ENCODE measurements around the gene ENDOG.
A peak's percentile ranks its signal among the peaks of the same experiment; 100 is the strongest.
"Not testable (repeated sequence)": the region's sequence is repeated elsewhere in the genome, so short reads cannot be mapped to it uniquely, and the experiment has no call there.

ENDOG gene

DNA sequence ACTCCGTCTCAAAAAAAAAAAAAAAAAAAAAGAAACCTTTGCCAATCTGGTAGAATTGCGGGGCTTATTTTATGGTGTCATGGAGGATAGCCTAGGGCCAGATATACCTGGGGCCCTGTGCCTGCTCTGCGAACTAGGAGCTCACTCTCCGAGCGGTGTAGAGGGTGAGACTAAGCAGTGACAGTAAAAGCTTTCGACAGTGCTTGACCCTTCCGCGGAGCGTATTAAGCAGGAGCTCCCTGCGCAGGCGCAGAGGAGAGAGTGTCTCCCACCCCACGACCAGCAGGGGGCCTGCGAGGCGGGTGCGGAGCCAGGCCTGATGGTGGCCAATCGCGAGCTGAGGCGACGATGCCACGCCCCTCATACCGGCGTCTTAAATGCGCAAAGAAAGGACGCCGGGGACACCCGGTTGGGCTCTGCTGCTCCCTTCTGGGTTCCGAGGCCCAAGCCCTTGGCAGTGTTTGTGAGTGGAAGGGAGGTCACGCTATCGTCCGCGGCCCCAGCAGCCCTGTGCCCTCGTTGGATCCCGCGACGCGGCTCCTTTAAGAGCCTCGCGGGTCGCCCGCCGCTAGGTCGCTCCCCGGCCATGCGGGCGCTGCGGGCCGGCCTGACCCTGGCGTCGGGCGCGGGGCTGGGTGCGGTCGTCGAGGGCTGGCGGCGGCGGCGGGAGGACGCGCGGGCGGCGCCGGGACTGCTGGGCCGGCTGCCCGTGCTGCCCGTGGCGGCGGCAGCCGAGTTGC, at the start of gene ENDOG:
Gene ENDOG, plus strand, starts transcription at position 402 of the 740 bp plus-strand sequence. Its CDS starts 185 bp downstream, at position 587.
- peak; percentile 93 to 97 (median 94) for DNase-seq

DNA sequence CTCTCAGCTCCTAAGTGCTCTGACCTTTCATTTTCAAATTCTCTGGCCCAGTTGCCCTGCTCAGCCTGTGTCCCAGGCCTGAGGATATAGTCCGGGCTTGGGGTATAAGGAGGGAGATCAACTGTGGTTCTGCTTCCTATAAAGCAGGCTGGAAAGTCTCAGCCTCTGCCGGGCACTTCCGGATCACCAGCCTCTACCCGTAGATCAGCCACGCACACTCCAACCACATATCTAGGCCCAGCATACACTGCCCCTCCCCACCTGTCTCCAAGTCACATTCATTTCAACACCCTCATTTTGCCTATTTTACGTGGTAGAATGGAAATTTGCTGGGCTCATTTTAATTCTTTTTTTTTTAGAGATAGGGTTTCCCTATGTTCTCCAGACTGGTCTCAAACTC, 49.7 kb upstream of the ENDOG start:
- no peak for DNase-seq

DNA sequence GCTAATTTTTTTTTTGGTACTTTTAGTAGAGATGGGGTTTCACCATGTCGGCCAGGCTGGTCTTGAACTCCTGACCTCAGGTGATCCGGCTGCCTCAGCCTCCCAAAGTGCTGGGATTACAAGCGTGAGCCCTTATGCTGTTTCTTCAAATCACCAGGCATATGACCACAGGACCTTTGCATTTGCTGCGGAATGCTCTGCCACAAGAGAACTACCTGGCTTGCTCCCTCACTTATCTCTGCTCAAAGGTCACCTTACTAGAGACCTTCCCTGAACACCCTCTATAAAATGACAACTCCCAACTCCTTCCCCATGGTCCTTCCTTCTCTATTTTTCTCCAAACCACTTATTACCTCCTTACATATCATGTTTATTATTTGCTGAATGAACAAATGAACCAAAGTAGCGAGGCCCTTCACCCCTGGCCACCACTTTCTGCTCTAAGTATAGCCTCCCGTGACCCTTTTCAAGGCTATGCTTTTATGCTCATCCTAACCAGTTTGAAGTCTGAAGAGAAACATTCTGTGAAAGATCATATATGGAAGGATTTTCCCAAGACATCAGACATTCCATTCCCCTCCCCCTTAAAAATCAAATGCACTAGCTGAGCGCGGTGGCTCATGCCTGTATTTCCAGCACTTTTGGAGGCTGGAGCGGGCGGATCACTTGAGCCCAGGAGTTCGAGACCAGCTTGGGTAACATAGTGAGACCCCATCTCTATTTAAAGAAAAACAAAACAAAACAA, 47.8 kb upstream of the ENDOG start:
- no peak for DNase-seq

DNA sequence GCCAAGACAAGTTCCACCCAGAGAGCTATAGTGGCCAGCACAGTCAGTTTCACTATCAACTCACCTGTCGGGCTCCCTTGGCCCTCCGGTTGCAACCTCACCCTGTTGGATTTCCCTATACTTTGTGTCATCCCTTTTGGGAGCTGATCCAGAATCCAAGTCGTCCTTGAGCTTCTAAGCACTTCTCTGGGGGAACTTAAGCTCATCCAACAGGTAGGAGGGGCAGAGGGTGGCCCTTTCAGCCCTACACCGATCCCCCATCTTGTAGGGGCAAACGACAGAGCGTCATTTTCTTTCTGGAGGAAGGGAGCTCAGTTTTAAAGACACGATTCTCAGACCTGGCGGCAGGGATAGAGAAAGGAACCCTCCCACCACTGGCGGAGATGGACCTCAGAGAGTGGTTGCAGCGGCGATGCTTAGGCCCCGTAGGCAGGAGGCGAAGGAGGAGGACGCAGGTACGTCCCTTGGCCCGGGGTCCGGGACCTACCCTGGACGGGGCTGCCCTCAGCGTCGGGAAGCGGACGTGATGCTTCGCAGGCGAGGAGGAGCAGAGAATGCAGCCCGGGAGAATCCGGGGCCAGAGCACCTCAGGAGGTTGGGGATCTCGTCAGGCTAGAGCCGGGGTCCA, 47.1 kb upstream of the ENDOG start:
- DNase-seq = no peak

DNA sequence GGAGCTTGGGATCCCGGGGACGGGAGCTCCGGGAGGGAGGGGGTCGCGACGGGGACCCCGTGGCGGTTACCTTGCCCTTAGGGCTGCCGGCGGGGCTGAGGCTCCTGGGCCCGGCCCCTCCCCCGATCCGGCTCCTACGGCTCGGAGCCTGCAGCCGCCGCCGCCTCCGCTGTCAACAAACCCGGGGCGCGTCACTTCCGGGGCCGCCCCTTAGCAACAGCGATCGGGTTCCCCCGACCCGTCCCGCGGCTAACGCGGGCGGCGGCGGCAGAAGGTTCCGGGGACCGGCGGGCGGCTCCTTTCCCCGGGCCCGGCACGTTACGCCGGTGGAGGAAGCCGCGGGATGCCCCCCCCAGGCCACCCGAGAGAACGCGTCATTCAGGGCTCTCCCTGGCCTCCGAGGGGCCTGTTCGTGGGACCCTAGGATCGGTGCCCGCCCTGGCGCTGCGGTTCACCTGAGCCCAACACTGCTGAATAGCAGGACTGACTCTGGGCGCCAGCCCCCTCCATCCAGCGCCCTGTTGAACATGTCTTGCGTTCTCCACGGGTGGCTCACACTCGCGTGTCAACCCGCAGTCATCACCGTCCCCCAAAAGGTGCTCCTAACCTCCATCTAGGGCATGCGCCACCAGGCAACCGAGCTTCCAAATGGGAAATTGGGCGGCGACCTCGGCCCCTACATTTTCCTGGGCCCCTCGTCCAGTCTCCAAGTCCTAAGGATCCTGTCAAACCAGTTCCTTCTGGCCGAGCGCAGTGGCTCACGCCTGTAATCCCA, 46.4 kb upstream of the ENDOG start, which contains the start of gene ZER1:
Gene ZER1, minus strand, starts transcription at position 183 of the 775 bp plus-strand sequence. CDS start 16,362 bp downstream, outside the sequence.
- DNase-seq = peak; percentile 80 to 94 (median 90)

DNA sequence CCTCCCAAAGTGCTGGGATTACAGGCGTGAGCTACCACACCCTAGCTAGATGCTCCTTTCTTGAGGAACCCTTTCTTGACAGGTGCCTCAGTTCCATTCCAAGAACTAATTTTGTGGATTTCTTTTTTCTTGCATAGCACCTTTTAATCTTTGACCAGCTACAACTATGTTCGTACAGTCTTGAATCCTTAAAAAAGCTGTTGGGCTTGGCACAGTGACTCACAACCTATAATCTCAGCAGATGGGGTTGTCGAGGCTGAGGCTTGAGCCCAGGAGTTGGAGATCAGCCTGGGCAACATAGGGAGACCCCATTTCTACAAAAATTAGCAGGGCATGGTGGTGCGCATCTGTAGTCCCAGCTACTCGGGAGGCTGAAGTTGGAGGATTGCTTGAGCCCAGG, 45.3 kb upstream of the ENDOG start:
- no peak for DNase-seq

DNA sequence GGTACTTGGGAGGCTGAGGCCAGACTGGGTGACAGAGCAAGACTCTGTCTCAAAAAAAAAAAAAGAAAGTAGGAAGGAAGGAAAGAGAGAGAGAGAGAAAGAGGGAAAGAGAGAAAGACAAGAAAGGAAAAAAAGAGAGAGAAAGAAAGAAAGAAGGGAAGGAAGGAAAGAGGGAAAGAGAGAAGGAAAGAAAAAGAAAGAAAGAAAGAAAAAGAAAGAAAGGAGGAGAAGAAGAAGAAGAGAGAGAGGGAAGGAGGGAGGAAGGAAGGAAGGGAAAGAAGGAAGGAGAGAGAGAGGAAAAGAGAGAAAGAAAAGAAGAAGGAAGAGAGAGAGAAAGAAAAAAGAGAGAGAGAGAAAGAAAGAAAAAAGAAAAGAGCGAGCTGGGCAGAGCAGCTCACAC, 43.5 kb upstream of the ENDOG start:
- no peak for DNase-seq

DNA sequence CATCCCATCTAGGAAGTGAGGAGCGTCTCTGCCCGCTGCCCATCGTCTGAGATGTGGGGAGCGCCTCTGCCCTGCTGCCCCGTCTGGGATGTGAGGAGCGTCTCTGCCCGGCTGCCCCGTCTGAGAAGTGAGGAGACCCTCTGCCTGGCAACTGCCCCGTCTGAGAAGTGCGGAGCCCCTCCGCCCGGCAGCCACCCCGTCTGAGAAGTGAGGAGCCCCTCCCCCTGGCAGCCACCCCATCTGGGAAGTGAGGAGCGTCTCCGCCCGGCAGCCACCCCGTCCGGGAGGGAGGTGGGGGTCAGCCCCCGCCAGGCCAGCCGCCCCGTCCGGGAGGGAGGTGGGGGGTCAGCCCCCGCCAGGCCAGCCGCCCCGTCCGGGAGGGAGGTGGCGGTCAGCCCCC, 38.2 kb upstream of the ENDOG start:
- DNase-seq = not testable (repeated sequence)

DNA sequence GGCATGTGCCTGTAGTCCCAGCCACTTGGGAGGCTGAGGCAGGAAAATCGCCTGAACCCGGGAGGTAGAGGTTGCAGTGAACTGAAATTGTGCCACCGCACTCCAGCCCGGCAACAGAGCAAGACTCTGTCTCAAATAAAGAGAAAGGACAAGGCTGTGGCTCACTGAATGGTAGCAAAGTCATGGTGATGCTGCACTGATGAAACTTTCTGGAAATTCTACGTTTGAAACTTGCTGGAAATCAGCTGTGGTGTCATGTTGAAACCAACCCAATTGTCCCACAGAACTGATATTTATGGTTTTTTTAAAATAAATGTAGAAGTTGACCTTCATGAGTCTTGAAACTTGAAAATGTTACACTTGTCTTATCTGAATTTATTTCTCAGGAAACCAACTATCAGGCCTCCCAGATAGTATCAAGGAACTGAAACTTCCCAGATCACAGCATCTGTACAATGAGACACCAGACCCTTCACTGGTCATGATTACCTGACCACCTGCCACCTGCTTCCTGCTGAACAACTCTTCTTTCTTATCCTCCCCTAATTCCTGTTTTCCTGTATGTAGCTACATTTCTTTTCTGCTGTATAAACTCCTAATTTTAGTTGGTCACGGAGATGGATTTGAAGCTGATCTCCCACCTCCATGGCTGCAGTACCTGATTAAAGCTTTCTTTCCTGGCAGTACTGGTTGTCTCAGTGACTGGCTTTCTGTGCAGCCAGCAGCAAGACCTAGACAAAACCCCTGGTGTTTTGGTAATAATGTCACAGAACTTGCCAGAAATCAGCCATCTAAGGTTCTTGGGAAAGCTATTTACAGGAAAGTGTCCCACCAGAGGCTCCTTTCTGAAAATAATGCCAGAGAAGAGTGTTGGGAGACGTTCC, 36.9 kb upstream of the ENDOG start:
- no peak for DNase-seq

DNA sequence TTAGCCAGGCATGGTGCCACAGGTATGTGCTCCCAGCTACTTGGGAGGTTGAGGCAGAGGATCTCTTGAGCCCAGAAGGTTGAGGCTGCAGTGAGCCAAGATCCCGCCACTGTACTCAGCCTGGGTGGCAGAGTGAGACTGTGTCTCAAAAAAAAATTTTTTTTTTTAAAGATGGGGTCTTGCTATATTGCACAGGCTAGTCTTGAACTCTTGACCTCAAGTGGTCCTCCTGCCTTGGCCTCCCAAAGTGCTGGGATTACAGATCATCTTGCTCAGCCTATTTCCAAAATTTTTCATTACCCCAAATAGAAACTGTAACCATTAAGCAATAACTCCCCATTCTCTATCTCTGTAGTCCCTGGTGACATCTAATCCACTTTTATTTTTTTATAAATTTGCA, 35.6 kb upstream of the ENDOG start:
- no peak for DNase-seq

DNA sequence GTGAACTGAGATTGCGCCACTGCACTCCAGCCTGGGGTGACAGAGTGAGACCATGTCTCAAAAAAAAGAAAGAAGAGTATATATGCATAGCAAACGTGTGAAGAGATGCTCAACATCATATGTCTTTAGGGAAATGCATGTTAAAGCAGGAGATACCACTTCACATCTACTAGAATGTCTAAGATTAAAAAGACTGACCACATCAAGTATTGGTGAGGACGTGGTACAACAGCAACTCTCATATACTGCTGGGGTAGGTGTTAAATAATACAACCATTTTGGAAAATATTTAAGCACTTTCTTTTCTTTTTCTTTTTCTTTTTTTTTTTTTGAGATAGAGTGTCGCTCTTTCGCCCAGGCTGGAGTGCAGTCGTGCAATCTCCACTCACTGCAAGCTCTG, 32.9 kb upstream of the ENDOG start:
- no peak for DNase-seq

DNA sequence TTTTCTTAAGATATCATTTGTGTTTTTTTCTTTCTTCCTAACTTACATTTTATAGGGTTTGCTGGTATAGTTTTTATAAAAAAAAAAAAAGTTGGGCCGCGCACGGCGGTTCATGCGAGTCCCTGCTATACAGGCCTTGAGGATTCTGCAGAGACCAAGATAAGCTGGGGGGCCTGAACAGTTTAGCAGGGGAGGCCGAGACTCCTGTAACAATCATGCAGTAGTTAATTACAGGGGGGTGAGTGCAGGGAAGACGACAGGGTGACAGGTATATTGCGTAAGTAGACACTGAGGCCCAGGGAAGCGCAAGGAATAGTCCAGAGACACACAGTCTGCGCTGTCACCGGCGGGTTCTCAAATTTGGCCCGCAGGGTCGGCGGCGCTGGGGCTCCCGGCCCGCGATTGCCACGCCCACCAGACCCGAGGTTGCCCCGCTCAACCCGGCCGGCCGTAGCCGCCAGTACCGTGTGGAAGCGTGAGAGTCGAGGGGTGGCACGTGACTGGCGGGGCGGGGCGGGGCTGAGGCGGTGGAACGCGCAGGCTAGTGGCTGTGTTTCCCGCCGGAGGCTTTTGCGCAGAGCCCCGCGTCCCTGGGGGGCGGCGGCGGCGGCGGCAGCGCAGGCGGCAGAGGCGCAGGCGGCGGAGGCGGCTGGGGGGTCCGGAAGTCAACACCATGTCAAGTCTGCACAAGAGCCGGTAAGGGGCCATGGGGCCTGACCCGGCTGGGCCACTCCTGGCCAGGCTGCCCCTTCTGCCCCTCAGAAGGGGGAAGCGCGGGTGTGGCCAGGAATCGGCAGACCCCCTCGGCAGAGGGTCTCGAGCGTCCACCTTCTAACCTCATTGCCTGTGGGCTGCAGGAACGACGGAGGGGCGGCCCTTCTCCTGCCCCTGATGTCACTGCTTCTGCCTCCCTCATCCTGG, 31.4 kb upstream of the ENDOG start, which contains the start of gene TBC1D13:
Gene TBC1D13, plus strand, starts transcription at position 573 of the 921 bp plus-strand sequence. Its CDS starts 101 bp downstream, at position 674.
- DNase-seq = peak; percentile 72 to 88 (median 77)

DNA sequence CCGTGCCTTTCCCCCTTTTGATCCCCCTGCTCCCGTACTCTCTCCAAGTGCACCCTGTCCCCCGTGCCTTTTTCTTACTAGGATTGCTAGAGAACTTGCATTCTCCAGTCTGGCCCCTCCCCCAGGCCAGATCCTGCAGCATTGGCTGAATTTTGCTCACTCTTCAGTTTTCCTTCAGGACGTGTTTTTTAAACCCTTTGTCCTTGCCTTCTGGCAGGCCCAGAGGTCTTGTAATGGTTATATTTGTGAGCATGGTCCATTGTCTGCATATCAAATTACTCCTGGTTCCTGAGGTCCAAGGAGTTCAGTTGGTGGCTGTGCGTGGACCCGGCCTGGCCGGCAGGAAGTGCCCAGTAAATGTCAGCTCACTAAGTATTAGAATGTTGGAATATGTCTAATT, 30.6 kb upstream of the ENDOG start:
- no peak for DNase-seq

DNA sequence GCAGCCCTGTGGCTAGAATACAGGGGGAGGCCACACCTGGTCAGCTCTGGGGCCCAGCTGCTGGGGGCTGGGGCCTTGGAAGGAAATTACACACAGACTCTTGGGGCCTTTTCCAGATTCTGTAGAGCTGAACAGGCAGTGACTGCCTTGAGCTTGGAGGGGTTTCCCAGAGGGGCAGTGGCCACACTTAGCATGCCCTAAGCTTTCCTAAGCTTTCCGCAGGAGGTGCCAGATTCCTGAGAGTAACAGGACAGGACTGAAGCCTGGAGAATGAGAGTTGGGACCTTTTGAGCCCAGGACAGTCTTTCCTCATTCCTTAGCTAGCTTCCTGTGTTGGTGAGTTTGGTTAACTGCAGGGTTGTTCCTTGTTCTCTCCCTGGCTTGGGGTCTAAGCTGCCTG, 29.9 kb upstream of the ENDOG start:
- no peak for DNase-seq

DNA sequence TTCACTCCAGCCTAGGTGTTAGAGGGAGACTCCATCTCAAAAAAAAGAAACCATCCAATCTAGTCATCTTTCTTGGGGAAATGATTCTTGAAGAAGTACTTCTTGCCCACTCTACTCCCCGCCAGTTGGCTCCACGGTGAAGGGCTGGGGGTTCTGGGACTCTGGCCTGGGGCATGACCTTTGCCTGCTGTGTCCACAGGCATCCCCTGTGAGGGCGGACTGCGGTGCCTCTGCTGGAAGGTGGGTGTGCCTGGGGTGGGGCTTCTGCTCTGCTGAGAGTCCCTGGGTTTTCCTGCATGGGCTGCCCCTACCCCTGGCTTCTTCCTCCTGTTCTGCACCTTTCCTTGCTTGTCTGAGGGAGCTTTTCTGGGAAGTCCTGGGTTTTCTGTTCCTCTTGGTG, 27.8 kb upstream of the ENDOG start:
- DNase-seq = no peak

DNA sequence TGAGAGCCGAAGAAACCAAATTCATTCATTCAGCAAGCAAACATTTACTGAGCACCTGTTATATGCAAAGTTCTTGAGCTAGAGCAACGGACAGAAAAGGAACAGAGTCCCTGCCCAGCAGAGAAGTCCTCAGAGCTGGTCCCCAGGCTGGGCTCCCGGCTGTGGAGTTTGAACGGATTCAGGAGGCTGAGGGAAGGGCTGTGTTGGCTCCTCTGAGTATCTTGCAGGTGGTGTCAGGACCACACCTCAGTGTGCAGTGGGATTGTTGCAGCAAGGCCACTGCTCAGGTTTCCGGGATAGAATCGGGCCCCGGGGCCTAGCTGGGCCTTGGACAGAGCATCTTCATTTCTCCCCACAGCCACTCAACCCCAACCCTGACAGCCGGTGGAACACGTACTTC, 26.2 kb upstream of the ENDOG start:
- DNase-seq = no peak

DNA sequence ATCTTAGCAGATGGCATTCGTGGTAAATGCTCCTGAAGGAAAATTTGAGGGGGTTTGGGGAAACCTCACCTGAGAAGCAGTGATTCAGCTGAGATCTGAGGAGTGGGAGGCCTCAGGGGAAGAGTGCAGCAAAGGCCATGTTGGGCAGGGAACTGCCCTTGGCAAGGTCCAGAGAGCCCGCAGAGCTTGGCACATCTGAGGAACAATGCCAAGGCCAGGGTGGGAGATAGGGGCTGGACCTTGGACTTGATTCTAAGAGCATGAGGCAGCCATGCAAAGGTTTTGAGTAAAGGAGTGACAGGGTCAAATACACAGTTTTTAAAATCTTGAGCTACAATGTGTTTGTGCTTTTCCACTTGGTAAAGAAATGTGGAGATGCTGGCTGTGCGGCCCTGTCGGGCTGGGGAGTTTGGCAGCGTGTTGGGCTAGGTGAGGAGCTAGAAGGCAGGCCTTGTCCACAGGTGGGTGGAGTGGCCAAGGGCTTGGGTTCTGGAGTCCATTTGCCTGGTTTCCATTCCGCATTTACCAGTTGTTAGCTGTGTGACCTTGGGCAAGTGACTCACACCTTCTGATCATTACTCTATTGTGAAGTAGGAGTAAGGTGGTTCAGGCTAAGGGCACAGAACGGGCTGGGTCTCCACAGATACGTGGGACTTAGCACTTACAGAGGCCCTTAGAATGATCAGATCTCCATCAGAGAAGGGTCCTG, 25.2 kb upstream of the ENDOG start:
- no peak for DNase-seq

DNA sequence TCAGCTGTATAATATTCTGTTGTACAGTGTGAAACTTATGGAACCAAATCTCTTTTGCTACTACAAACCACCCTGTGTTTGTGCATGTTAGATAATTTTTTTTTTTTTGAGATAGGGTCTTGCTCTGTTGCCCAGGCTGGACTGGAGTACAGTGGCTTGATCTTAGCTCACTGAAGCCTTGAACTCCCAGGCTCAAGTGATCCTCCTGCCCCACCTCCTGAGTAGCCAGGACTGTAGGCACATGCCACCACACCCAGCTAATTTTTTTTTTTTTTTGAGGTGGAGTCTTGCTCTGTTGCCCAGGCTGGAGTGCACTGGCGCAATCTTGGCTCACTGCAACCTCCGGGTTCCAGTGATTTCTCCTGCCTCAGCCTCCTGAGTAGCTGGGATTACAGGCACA, 23.3 kb upstream of the ENDOG start:
- DNase-seq = not testable (repeated sequence)

DNA sequence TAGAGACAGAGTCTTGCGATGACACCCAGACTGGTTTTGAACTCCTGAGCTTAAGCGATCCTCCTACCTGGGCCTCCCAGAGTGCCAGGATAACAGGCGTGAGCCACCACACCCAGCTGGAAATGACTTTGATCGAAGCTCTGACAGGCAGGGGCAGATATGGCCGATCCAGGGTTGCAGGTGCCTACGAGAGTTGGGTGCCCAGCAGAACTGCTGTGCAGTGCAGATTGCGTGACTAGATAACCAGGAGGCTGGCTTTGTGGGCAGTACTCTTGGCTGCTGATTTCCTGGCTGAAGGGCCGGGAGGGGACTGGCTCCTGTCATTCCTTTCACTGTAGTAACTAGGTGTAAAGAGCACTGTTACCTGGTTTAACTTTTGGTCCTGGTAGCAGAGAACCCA, 19.4 kb upstream of the ENDOG start:
- DNase-seq = no peak

DNA sequence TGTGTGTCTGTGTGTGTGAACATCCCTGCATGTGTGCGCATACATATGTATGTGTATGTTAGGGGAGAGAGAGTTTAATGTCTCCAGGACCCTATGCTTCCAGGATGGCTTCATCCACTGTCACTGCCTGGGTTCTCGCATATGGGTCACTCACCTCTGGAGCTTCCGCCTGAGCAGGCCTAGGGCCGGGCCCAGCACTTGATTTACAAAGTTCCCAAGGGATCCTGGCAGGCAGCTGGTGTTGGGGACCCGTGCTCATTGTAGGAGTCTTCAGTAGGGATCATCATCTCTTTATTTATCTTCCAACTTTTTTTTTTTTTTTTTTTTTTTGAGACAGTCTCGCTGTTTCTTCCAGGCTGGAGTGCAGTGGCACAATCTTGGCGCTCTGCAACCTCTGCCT, 18.2 kb upstream of the ENDOG start:
- no peak for DNase-seq
